H1 (cell line): Measurements from ENCODE around the gene KIF15. TPM values are rescaled to one million over a fixed set of nuclear protein-coding genes. Genes with fewer than 3 reads are reported as not detected.

Experiments
- ASH2L ChIP-seq: fragments of 200-600, 300-600 bp; sonication (generic); IDR thresholded peaks from one replicate; pipeline ENCODE4 v1.7.1; 2017; ENCODE audit warnings: low read length
- ATF3 ChIP-seq: IDR thresholded peaks from 2 replicates; pipeline ENCODE4 v1.6.1; 2011; ENCODE audit warnings: low read depth, mild to moderate bottlenecking, low read length; ENCODE audit not compliant: insufficient read depth
- BACH1 ChIP-seq: IDR thresholded peaks from 2 replicates; pipeline ENCODE4 v1.6.1; 2012; ENCODE audit warnings: low read length, improper control_type of control experiment
- BCL11A ChIP-seq, 2 experiments: IDR thresholded peaks; one replicate each; pipeline ENCODE4 v1.6.1; 2011; ENCODE audit warnings: low read depth in 2 of 2, low read length in 2 of 2, mild to moderate bottlenecking in 2 of 2
- CEBPB ChIP-seq: IDR thresholded peaks from 2 replicates; pipeline ENCODE4 v1.6.1; 2012; ENCODE audit warnings: low read depth, low read length
- CHD1 ChIP-seq: IDR thresholded peaks from 2 replicates; pipeline ENCODE4 v1.6.1; 2012; ENCODE audit warnings: low read depth, low read length, improper control_type of control experiment
- CREB1 ChIP-seq: IDR thresholded peaks from 2 replicates; pipeline ENCODE4 v1.6.1; 2012; ENCODE audit warnings: inconsistent platforms
- CTCF ChIP-seq, 3 experiments: IDR thresholded peaks; 1 replicate in 2 of 3; 2 replicates in 1 of 3; pipeline versions ENCODE4 v1.5.1 to v1.6.1; 2011; ENCODE audit warnings: low read length in 3 of 3, mild to moderate bottlenecking in 3 of 3, inconsistent platforms in 2 of 3, low read depth in 1 of 3, moderate library complexity in 1 of 3; ENCODE audit not compliant: insufficient read depth in 1 of 3; ENCODE audit errors: control extremely low read depth in 1 of 3
- E2F6 ChIP-seq: IDR thresholded peaks from 2 replicates; pipeline ENCODE4 v1.6.1; 2012; ENCODE audit warnings: inconsistent platforms
- GTF2F1 ChIP-seq: IDR thresholded peaks from 2 replicates; pipeline ENCODE4 v1.6.1; 2012; ENCODE audit warnings: low read depth, low read length, improper control_type of control experiment, borderline replicate concordance
- JUN ChIP-seq: IDR thresholded peaks from 2 replicates; pipeline ENCODE4 v1.6.1; 2011; ENCODE audit warnings: low read depth, mild to moderate bottlenecking, improper control_type of control experiment, low read length
- MAX ChIP-seq: IDR thresholded peaks from 2 replicates; pipeline ENCODE4 v1.6.1; 2012; ENCODE audit warnings: inconsistent platforms
- RAD21 ChIP-seq, 2 experiments: IDR thresholded peaks in 1 of 2; conservative IDR thresholded peaks in 1 of 2; 2 replicates each; pipeline ENCODE4 v1.6.1; 2011; ENCODE audit warnings: low read depth in 2 of 2, low read length in 2 of 2, improper control_type of control experiment in 1 of 2, inconsistent platforms in 1 of 2, mild to moderate bottlenecking in 1 of 2, moderate library complexity in 1 of 2
- RXRA ChIP-seq: IDR thresholded peaks from 2 replicates; pipeline ENCODE4 v1.6.1; 2011; ENCODE audit warnings: low read depth, mild to moderate bottlenecking, low read length, moderate library complexity; ENCODE audit not compliant: insufficient read depth
- SIRT6 ChIP-seq: IDR thresholded peaks from one replicate; pipeline ENCODE4 v1.7.1; 2012; ENCODE audit warnings: low read length, inconsistent platforms
- SP1 ChIP-seq: IDR thresholded peaks from 2 replicates; pipeline ENCODE4 v1.6.1; 2011; ENCODE audit warnings: low read depth, low read length
- SP2 ChIP-seq: IDR thresholded peaks from 2 replicates; pipeline ENCODE4 v1.6.1; 2012; ENCODE audit warnings: mild to moderate bottlenecking, low read length, inconsistent platforms
- SRF ChIP-seq: IDR thresholded peaks from 2 replicates; pipeline ENCODE4 v1.6.1; 2011; ENCODE audit warnings: mild to moderate bottlenecking, low read depth, low read length, moderate library complexity
- USF2 ChIP-seq: IDR thresholded peaks from 2 replicates; pipeline ENCODE4 v1.6.1; 2011; ENCODE audit warnings: low read length, improper control_type of control experiment
- YY1 ChIP-seq: IDR thresholded peaks from 2 replicates; pipeline ENCODE4 v1.6.1; 2011; ENCODE audit warnings: low read depth, mild to moderate bottlenecking, low read length
- polyA plus RNA-seq, 7 experiments: library from polyadenylated mRNA; depleted of rRNA in 3 of 7; stranded (reverse) in 5 of 7; unstranded in 2 of 7; fragments of >200 nt in 5 of 7; fragments of 200-250 nt in 2 of 7; gene quantifications; 1 replicate in 5 of 7; 2 replicates in 1 of 7; 4 replicates in 1 of 7; pipeline versions ENCODE4 v1.2.1 to v1.2.3, GENCODE V29; 2011 to 2013; ENCODE audit warnings: missing spikeins in 2 of 7, mixed read lengths in 2 of 7
- total RNA-seq: library from RNA; stranded (reverse); fragmentation: NEBNext Ultra II Directional; extraction: Animal tissue kit (Norgen Biotek cat#: 25700); gene quantifications from 2 replicates; pipeline ENCODE4 v1.2.1, GENCODE V29; 2021

The KIF15 gene
- total and polyA plus RNA-seq, 2 of the 8 experiments (the other 6 are each of a cell fraction or from before 2014, with no cell fraction given): 4.2 to 25.5 TPM

GRCh38 chr3:44761424-44762169 lies at the start of gene KIF15, which contains the start of gene KIAA1143 (continued):
- TF ChIP-seq MAX: peak; percentile 87
- TF ChIP-seq YY1: peak; percentile 100
- TF ChIP-seq SRF: peak; percentile 79
- no peak for TF ChIP-seq RXRA
- peak; percentile 99 for TF ChIP-seq CREB1
- no peak for TF ChIP-seq BCL11A (IDR thresholded peaks at IDR 0.05; ENCODE audit: low read depth in 2 of 2, low read length in 2 of 2)
- peak; percentile 92 for TF ChIP-seq SP1
- TF ChIP-seq CHD1: peak; percentile 43; the same call in 1 of the 2 replicates
- no peak for TF ChIP-seq SP2
- peak; percentile 75 for TF ChIP-seq ATF3
- TF ChIP-seq JUN: no peak
- no peak; a peak in 1 of 4 replicates for TF ChIP-seq RAD21 (IDR thresholded peaks at IDR 0.05 in 1 of 2, conservative IDR thresholded peaks at IDR 0.05 in 1 of 2; ENCODE audit: low read depth in 2 of 2, low read length in 2 of 2)
- TF ChIP-seq BACH1: peak; percentile 26
- TF ChIP-seq SIRT6: no peak
- TF ChIP-seq CTCF (IDR thresholded peaks at IDR 0.05; ENCODE audit: control extremely low read depth in 1 of 3, insufficient read depth in 1 of 3, low read depth in 1 of 3, low read length in 3 of 3): no peak; a peak in 1 of 4 replicates
- peak; percentile 91 for TF ChIP-seq ASH2L
- peak; percentile 73 for TF ChIP-seq E2F6
- TF ChIP-seq USF2: 0 out of 2 replicates have a peak, but pooled peaks have one; percentile 46
- TF ChIP-seq GTF2F1: no peak; the same call in 1 of the 2 replicates
- no peak for TF ChIP-seq CEBPB
